ENCODE results near the gene SV2A.

Gene SV2A

GRCh38 chr1:149931212-149931790 is 13.7 kb upstream of the SV2A start:
- TF ChIP-seq CTCF (IDR thresholded peaks at IDR 0.05; ENCODE audit: insufficient read depth, low read depth, low read length, missing control alignments): no peak
- peak; percentile 56 for DNase-seq (ENCODE audit: low read depth)
- no peak overlapping the region for H3K4me3 ChIP-seq (ENCODE audit: low read length)

GRCh38 chr1:149929856-149930255 is 12.2 kb upstream of the SV2A start:
- no peak for DNase-seq (ENCODE audit: low read depth)
- TF ChIP-seq CTCF (IDR thresholded peaks at IDR 0.05; ENCODE audit: insufficient read depth, low read depth, low read length, missing control alignments): no peak
- H3K4me3 ChIP-seq (ENCODE audit: low read length): no peak overlapping the region

- no peak for TF ChIP-seq CTCF (IDR thresholded peaks at IDR 0.05; ENCODE audit: insufficient read depth, low read depth, low read length, missing control alignments)
Measured at GRCh38 chr1:149928401-149928724, 10.7 kb upstream of the SV2A start.

DNA sequence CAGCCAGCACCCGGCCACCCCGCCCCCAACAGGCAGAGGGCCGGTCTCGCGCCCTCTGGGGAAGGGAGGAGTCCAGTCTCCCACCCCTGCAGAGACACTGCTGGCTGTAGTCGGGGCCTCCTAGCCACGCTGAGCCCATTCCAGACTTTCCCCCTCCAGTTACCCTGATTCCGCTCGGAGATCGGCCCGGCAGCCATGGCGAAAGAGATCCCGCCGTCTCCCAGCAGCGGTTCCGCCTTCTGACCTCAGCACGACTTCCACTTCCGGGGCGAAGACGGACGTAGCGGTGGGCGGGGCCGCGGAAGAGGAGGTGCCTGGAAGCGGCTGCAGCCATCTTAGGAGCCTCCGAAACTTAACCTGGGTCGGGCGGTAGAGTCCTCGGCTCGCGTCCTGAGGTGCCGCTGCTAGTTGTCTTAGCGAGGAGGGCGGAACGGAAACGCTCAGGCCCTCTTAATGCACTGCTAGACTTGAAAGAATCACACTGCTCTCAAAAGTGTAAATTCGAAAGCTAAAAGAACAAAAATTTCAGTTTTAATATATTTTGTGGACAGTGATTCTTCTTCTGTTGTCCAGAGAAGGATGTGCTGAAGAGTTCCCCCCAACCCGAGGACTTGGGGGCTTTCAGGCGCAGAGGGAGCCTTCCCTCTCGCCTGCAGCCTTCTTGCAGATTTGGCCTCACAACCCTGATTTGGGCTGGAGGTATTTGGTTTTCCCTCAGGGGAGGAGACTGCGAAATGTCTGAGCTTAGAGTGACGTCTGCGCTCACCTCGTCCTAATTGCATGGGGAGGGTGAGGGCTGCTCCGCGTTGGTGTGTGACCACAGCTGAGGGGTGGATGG is 10.1 kb upstream of the SV2A start, which contains the start of gene SF3B4:
SF3B4 (minus strand) TSS at position 241 of the 838 bp plus-strand sequence; CDS start at position 197, 44 bp downstream.
- peak; percentile 96 for DNase-seq (ENCODE audit: low read depth)
- peak within 1 kb of the TSS; percentile 97 for H3K4me3 ChIP-seq (ENCODE audit: low read length)
- TF ChIP-seq CTCF (IDR thresholded peaks at IDR 0.05; ENCODE audit: insufficient read depth, low read depth, low read length, missing control alignments): no peak

More at GRCh38 chr1:149928401-149928724, 10.7 kb upstream of the SV2A start:
- H3K4me3 ChIP-seq (ENCODE audit: low read length): peak overlapping the region; percentile 97
- no peak for DNase-seq (ENCODE audit: low read depth)

DNA sequence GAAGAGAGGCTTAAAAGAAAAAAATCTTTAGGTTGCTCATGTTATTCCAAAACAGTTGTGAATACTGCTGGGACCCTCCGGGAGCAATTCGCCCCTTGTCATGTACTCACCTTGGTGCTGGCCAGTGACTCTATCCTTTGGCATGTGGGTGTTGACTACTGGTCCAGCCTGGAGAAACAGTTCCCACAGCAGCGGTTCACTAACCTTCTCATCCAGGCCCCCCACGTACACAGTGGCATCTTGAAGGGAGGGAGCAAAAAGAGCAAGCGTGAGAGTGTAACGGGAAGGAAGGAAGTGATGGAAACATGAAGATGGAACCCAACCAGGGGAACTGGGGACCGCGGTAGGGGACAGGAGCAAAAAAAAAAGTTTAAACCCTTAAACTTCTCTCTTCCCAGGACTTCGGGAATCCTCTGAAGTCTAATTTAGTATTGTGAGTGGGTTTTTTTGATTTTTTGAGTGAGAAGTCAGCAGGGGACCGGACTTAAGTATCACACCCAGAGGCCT is 9.5 kb upstream of the SV2A start:
- H3K4me3 ChIP-seq (ENCODE audit: low read length): peak overlapping the region; percentile 97
- peak; percentile 20 for DNase-seq (ENCODE audit: low read depth)
- no peak for TF ChIP-seq CTCF (IDR thresholded peaks at IDR 0.05; ENCODE audit: insufficient read depth, low read depth, low read length, missing control alignments)

DNA sequence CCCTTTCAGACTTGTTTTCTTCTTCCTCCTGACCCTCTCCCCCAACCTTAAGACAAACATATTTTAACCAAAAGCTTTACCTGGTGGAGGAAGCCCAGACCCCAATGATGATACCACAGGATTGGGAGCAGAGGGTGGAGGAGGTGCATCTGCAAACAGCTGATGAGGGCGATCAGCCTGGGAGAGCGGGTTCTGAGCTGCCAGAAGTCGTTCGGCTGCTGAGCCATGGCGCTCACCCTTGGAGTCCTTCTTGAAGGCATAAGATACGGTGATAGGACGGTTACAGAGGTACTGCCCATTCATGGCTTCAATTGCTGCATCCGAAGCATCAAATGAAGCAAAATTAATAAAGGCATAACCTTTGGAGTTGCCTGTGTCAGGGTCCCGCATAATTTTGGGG is 8.7 kb upstream of the SV2A start:
- no peak for TF ChIP-seq CTCF (IDR thresholded peaks at IDR 0.05; ENCODE audit: insufficient read depth, low read depth, low read length, missing control alignments)
- H3K4me3 ChIP-seq (ENCODE audit: low read length): peak overlapping the region; percentile 97
- no peak for DNase-seq (ENCODE audit: low read depth)
